ENCODE data around the gene TANC2. TPM values are rescaled to one million over a fixed set of nuclear protein-coding genes. Genes with fewer than 3 reads are reported as not detected.
A peak's percentile ranks its signal among the peaks of the same experiment; 100 is the strongest.

TANC2 gene
- total and polyA plus RNA-seq, 9 of the 15 experiments (the other 6 are each of a cell fraction or from before 2014, with no cell fraction given): 0.46 to 7.8 (median 4.5) TPM

GRCh38 chr17:62965686-62966425, at the start of gene TANC2 (continued):
- TF ChIP-seq SIN3A (IDR thresholded peaks at IDR 0.05; ENCODE audit: borderline replicate concordance in 2 of 2, control insufficient read depth in 1 of 2, low read depth in 2 of 2, low read length in 2 of 2): peak in 1 of 2 experiments; percentile 5; a peak in 1 of 4 replicates
- TF ChIP-seq SMARCA5 (IDR thresholded peaks at IDR 0.05): no peak
- TF ChIP-seq KLF10 (CRISPR knock-in tag; IDR thresholded peaks at IDR 0.05): no peak
- TF ChIP-seq NR4A1 (CRISPR knock-in tag; IDR thresholded peaks at IDR 0.05): peak; percentile 19; the same call in 1 of the 2 replicates
- TF ChIP-seq NR4A1 (tag; IDR thresholded peaks at IDR 0.05): peak; percentile 47; the same call in 1 of the 2 replicates
- TF ChIP-seq KLF1 (tag; IDR thresholded peaks at IDR 0.05): peak; percentile 75; the same call in 1 of the 2 replicates
- peak; percentile 76; the same call in 1 of the 2 replicates for TF ChIP-seq ZNF644 (tag; IDR thresholded peaks at IDR 0.05; ENCODE audit: low read depth)
- TF ChIP-seq HES1 (IDR thresholded peaks at IDR 0.05; ENCODE audit: low read depth): peak; percentile 24; the same call in 1 of the 2 replicates
- no peak for TF ChIP-seq TCF7 (IDR thresholded peaks at IDR 0.05; ENCODE audit: borderline replicate concordance)
- TF ChIP-seq TEAD1 (CRISPR knock-in tag; IDR thresholded peaks at IDR 0.05): 0 out of 4 replicates have a peak, but pooled peaks of 1 of the 2 experiments have one; percentile 2
- peak; percentile 81; the same call in 1 of the 2 replicates for TF ChIP-seq ZBTB7A (IDR thresholded peaks at IDR 0.05; ENCODE audit: borderline replicate concordance, control insufficient read depth, low read depth, low read length)
- TF ChIP-seq MTA2 (IDR thresholded peaks at IDR 0.05; ENCODE audit: low read depth): no peak
- 0 out of 2 replicates have a peak, but pooled peaks have one; percentile 22 for TF ChIP-seq ZNF592 (IDR thresholded peaks at IDR 0.05)
- TF ChIP-seq, protein P1, sequence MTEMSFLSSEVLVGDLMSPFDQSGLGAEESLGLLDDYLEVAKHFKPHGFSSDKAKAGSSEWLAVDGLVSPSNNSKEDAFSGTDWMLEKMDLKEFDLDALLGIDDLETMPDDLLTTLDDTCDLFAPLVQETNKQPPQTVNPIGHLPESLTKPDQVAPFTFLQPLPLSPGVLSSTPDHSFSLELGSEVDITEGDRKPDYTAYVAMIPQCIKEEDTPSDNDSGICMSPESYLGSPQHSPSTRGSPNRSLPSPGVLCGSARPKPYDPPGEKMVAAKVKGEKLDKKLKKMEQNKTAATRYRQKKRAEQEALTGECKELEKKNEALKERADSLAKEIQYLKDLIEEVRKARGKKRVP (CRISPR knock-in tag; IDR thresholded peaks at IDR 0.05): peak; percentile 54; the same call in 1 of the 2 replicates
- TF ChIP-seq ZNF766 (CRISPR knock-in tag; conservative IDR thresholded peaks at IDR 0.05): peak; percentile 68; the same call in 1 of the 2 replicates
- TF ChIP-seq ZNF436 (CRISPR knock-in tag; IDR thresholded peaks at IDR 0.05): no peak
- TF ChIP-seq MTA3 (IDR thresholded peaks at IDR 0.05; ENCODE audit: borderline replicate concordance): peak; percentile 59; the same call in 1 of the 2 replicates
- TF ChIP-seq MEF2A (IDR thresholded peaks at IDR 0.05; ENCODE audit: control insufficient read depth, low read depth, low read length): no peak
- TF ChIP-seq, protein P2, sequence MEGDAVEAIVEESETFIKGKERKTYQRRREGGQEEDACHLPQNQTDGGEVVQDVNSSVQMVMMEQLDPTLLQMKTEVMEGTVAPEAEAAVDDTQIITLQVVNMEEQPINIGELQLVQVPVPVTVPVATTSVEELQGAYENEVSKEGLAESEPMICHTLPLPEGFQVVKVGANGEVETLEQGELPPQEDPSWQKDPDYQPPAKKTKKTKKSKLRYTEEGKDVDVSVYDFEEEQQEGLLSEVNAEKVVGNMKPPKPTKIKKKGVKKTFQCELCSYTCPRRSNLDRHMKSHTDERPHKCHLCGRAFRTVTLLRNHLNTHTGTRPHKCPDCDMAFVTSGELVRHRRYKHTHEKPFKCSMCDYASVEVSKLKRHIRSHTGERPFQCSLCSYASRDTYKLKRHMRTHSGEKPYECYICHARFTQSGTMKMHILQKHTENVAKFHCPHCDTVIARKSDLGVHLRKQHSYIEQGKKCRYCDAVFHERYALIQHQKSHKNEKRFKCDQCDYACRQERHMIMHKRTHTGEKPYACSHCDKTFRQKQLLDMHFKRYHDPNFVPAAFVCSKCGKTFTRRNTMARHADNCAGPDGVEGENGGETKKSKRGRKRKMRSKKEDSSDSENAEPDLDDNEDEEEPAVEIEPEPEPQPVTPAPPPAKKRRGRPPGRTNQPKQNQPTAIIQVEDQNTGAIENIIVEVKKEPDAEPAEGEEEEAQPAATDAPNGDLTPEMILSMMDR (IDR thresholded peaks at IDR 0.05 in 2 of 3, conservative IDR thresholded peaks at IDR 0.05 in 1 of 3; ENCODE audit: insufficient read depth in 2 of 3, low read depth in 1 of 3, low read length in 3 of 3): 0 out of 6 replicates have a peak, but pooled peaks of 1 of the 3 experiments have one; percentile 5
